HepG2 (cell line): ENCODE results near the gene LYRM2. TPM values are rescaled to one million over a fixed set of nuclear protein-coding genes. Genes with fewer than 3 reads are reported as not detected.

Experiments used
- ATAC-seq: fragments of 200-7000 bp; cut with Tn5 transposase; 3 replicates; pipeline ENCODE4 v1.9.1; 2020; ENCODE audit warnings: mild to moderate bottlenecking, moderate library complexity
- BruUV-seq: library from RNA; stranded (reverse); fragments of 400-500 nt; replicated peaks from 2 replicates; lab custom pipeline; 2021; lab: Mats Ljungman, UMichigan
- CTCF ChIA-PET: fragments of 300-600 bp; formaldehyde crosslinking; extraction: SDS; loops from one replicate; lab custom pipeline; 2021; ENCODE audit warnings: low total read pairs, inconsistent platforms, low intra/inter-chr PET ratio; lab: Yijun Ruan, JAX
- POLR2A ChIA-PET: fragments of 350-600 bp; sonication (Branson Sonifier 250); formaldehyde crosslinking; loops from one replicate; lab custom pipeline; 2020; ENCODE audit warnings: antibody characterized with exemption, inconsistent platforms; lab: Yijun Ruan, JAX
- DNase-seq: peaks from one replicate; pipeline ENCODE4 v3.0.0-alpha.2; 2015; ENCODE audit warnings: low spot score
- FAIRE-seq: peaks from 3 replicates; lab custom pipeline; 2011; peaks lifted over from hg19 to GRCh38; lab: Jason Lieb, UNC
- H2AFZ ChIP-seq: one replicate; pipeline ENCODE4 v1.6.1; 2011; ENCODE audit warnings: low read length, inconsistent platforms
- H3K27ac ChIP-seq: fragments of 300-600 bp; 3 replicates; pipeline ENCODE4 v1.8.0; 2011; ENCODE audit warnings: mixed run types, mild to moderate bottlenecking, mixed read lengths, low read length, inconsistent platforms; ENCODE audit not compliant: insufficient read depth; ENCODE audit errors: extremely low read length
- H3K27me3 ChIP-seq, 2 experiments: fragments of 200-600 bp in 1 of 2; 2 replicates in 1 of 2; 3 replicates in 1 of 2; pipeline versions ENCODE4 v1.6.0 to v1.8.0; 2011; ENCODE audit warnings: low read length in 2 of 2, mild to moderate bottlenecking in 2 of 2, moderate library complexity in 2 of 2, inconsistent platforms in 1 of 2; ENCODE audit not compliant: insufficient read depth in 2 of 2, control insufficient read depth in 1 of 2
- H3K36me3 ChIP-seq, 2 experiments: fragments of 200-600 bp in 1 of 2; replicated peaks in 1 of 2; 2 replicates in 1 of 2; 3 replicates in 1 of 2; pipeline versions ENCODE4 v1.5.1 to v1.8.0; 2011; ENCODE audit warnings: low read length in 2 of 2, inconsistent platforms in 1 of 2; ENCODE audit not compliant: insufficient read depth in 2 of 2, control insufficient read depth in 1 of 2
- H3K4me1 ChIP-seq: 2 replicates; pipeline ENCODE4 v1.5.1; 2012; ENCODE audit warnings: low read length, inconsistent platforms; ENCODE audit not compliant: insufficient read depth
- H3K4me2 ChIP-seq: 2 replicates; pipeline ENCODE4 v1.6.0; 2011; ENCODE audit warnings: low read depth, low read length, inconsistent platforms
- H3K4me3 ChIP-seq, 3 experiments: fragments of 200-600 bp in 1 of 3; sonication (generic), shearing (Covaris generic) in 1 of 3; replicated peaks in 1 of 3; 2 replicates each; pipeline ENCODE4 v1.5.1; 2011 to 2016; ENCODE audit warnings: low read length in 3 of 3, inconsistent platforms in 2 of 3, low read depth in 2 of 3, mild to moderate bottlenecking in 2 of 3, control low read depth in 1 of 3, mixed read lengths in 1 of 3; ENCODE audit not compliant: insufficient read depth in 1 of 3
- H3K79me2 ChIP-seq: one replicate; pipeline ENCODE4 v1.6.1; 2011; ENCODE audit warnings: low read length, inconsistent platforms; ENCODE audit not compliant: insufficient read depth
- H3K9ac ChIP-seq: 2 replicates; pipeline ENCODE4 v1.6.0; 2011; ENCODE audit warnings: mild to moderate bottlenecking, low read depth, low read length, inconsistent platforms; ENCODE audit not compliant: insufficient read depth
- H3K9me3 ChIP-seq: 2 replicates; pipeline ENCODE4 v1.5.1; 2012; ENCODE audit warnings: mild to moderate bottlenecking, low read length
- H4K20me1 ChIP-seq: 2 replicates; pipeline ENCODE4 v1.6.0; 2011; ENCODE audit warnings: inconsistent platforms, mild to moderate bottlenecking, low read length, moderate library complexity; ENCODE audit not compliant: insufficient read depth
- AGO2 ChIP-seq: fragments of 200-400 bp; formaldehyde crosslinking; optimal IDR thresholded peaks from 2 replicates; pipeline ENCODE3; 2017; ENCODE audit warnings: mild to moderate bottlenecking, low read depth, low read length, moderate library complexity
- ATF7 ChIP-seq, 2 experiments: fragments of 450-650 bp in 1 of 2; sonication (generic) in 1 of 2; formaldehyde crosslinking in 1 of 2; IDR thresholded peaks; 2 replicates each; pipeline versions ENCODE4 v1.4.0 to v1.6.1; 2016 to 2020; ENCODE audit warnings: antibody characterized with exemption in 1 of 2, mild to moderate bottlenecking in 1 of 2, missing genetic modification reagents in 1 of 2
- FLYWCH1 ChIP-seq: sonication (generic); formaldehyde crosslinking; IDR thresholded peaks from 2 replicates; pipeline ENCODE4 v1.8.1; 2023; ENCODE audit warnings: mild to moderate bottlenecking, missing genetic modification reagents
- HOXA7 ChIP-seq: sonication (generic); formaldehyde crosslinking; IDR thresholded peaks from 2 replicates; pipeline ENCODE4 v1.8.1; 2022; ENCODE audit warnings: mild to moderate bottlenecking, missing genetic modification reagents, moderate library complexity
- KLF12 ChIP-seq: sonication (generic); formaldehyde crosslinking; IDR thresholded peaks from 2 replicates; pipeline ENCODE4 v1.4.0; 2020; ENCODE audit warnings: missing genetic modification reagents, borderline replicate concordance
- NCOR1 ChIP-seq: fragments of 200-600 bp; sonication (generic); IDR thresholded peaks from 2 replicates; pipeline ENCODE4 v1.7.0; 2017; ENCODE audit warnings: antibody characterized with exemption, low read length, borderline replicate concordance
- NFIC ChIP-seq: IDR thresholded peaks from 2 replicates; pipeline ENCODE4 v1.6.1; 2012; ENCODE audit warnings: mild to moderate bottlenecking, low read length, inconsistent platforms
- NR2F1 ChIP-seq, 2 experiments: fragments of 450-650 bp in 1 of 2; formaldehyde crosslinking in 1 of 2; IDR thresholded peaks; 2 replicates each; pipeline versions ENCODE4 v1.5.0 to v1.6.1; 2016 to 2020; ENCODE audit warnings: mild to moderate bottlenecking in 1 of 2, missing compliant biosample characterization in 1 of 2, missing genetic modification reagents in 1 of 2, moderate library complexity in 1 of 2
- RORA ChIP-seq: sonication (generic); formaldehyde crosslinking; IDR thresholded peaks from 2 replicates; pipeline ENCODE4 v1.5.0; 2020; ENCODE audit warnings: mild to moderate bottlenecking, missing genetic modification reagents, moderate library complexity
- SIN3A ChIP-seq: IDR thresholded peaks from 2 replicates; pipeline ENCODE4 v1.6.1; 2011; ENCODE audit warnings: low read depth, mild to moderate bottlenecking, control low read depth, low read length, borderline replicate concordance
- SOX13 ChIP-seq, 3 experiments: fragments of 450-650 bp in 1 of 3; sonication (generic) in 1 of 3; formaldehyde crosslinking in 1 of 3; IDR thresholded peaks in 2 of 3; conservative IDR thresholded peaks in 1 of 3; 2 replicates each; pipeline versions ENCODE4 v1.5.0 to v1.6.1; 2016 to 2020; ENCODE audit warnings: antibody characterized with exemption in 1 of 3, mild to moderate bottlenecking in 1 of 3, missing compliant biosample characterization in 1 of 3, missing genetic modification reagents in 1 of 3, moderate library complexity in 1 of 3
- TP53 ChIP-seq: sonication (generic); formaldehyde crosslinking; conservative IDR thresholded peaks from 2 replicates; pipeline ENCODE4 v1.4.0; 2020; ENCODE audit warnings: missing genetic modification reagents
- ZNF180 ChIP-seq: sonication (generic); formaldehyde crosslinking; IDR thresholded peaks from 2 replicates; pipeline ENCODE4 v1.4.0; 2020; ENCODE audit warnings: low read depth, missing genetic modification reagents, borderline replicate concordance
- ZNF263 ChIP-seq: sonication (generic); formaldehyde crosslinking; IDR thresholded peaks from 2 replicates; pipeline ENCODE4 v1.4.0; 2020; ENCODE audit warnings: missing genetic modification reagents
- ZNF567 ChIP-seq: sonication (generic); formaldehyde crosslinking; IDR thresholded peaks from 2 replicates; pipeline ENCODE4 v1.8.1; 2023; ENCODE audit warnings: mild to moderate bottlenecking, missing genetic modification reagents, borderline replicate concordance
- ZNF703 ChIP-seq: sonication (generic); formaldehyde crosslinking; IDR thresholded peaks from 2 replicates; pipeline ENCODE4 v1.5.1; 2020; ENCODE audit warnings: missing genetic modification reagents, mild to moderate bottlenecking, moderate library complexity, borderline replicate concordance
- ZNF782 ChIP-seq: sonication (generic); formaldehyde crosslinking; IDR thresholded peaks from 2 replicates; pipeline ENCODE4 v1.4.0; 2020; ENCODE audit warnings: missing genetic modification reagents, mild to moderate bottlenecking, borderline replicate concordance
- ZSCAN12 ChIP-seq: sonication (generic); formaldehyde crosslinking; IDR thresholded peaks from 2 replicates; pipeline ENCODE4 v1.9.0; 2021; ENCODE audit warnings: mild to moderate bottlenecking, missing genetic modification reagents
- WGBS: methylation state at CpG from one replicate; pipeline ENCODE4 v1.1.6; 2017; ENCODE audit warnings: low lambda C conversion rate; 5-methylcytosine and 5-hydroxymethylcytosine counted together
- in situ Hi-C: cut with HindIII; loops from 2 replicates; pipeline ENCODE4 v1.10.0; 2017; ENCODE audit warnings: low pct_unique_long_range_greater_than_20kb; ENCODE audit not compliant: extremely low pct_ligation_motif_present
- intact Hi-C: fragments of 100-400 bp; cut with micrococcal nuclease; formaldehyde crosslinking; loops from one replicate; pipeline ENCODE4 v1.10.0; 2022; ENCODE audit not compliant: unreplicated experiment
- polyA plus RNA-seq, 8 experiments: library from polyadenylated mRNA; depleted of rRNA in 3 of 8; stranded (reverse) in 7 of 8; unstranded in 1 of 8; fragments of >200 nt; fragmentation: Illumina TruSeq in 4 of 8; extraction: Trizol in 4 of 8; gene quantifications; 2 replicates each; pipeline versions ENCODE4 v1.2.1 to v1.2.3, GENCODE V29; 2011 to 2016; ENCODE audit warnings: low read depth in 4 of 8, missing spikeins in 1 of 8, mixed read lengths in 1 of 8; ENCODE audit not compliant: insufficient read depth in 1 of 8
- total RNA-seq, 5 experiments: library from RNA; depleted of rRNA; stranded (reverse); fragments of >200 nt; fragmentation: Illumina TruSeq; extraction: Trizol; gene quantifications; 2 replicates each; pipeline ENCODE4 v1.2.3, GENCODE V29; 2016; ENCODE audit warnings: low read depth in 1 of 5
- TF ChIP-seq, protein P1 (sequence below): conservative IDR thresholded peaks from 2 replicates; pipeline ENCODE4 v1.6.1; 2018; ENCODE audit warnings: missing genetic modification reagents

LYRM2 gene
- total and polyA plus RNA-seq, 2 of the 13 experiments (the other 11 are each of a cell fraction or from before 2014, with no cell fraction given), result 17.8 to 32.6 TPM

- H3K36me3 ChIP-seq, result no peaks in the 10 kb centered on the region
- no peak overlapping the region for H3K27ac ChIP-seq
- no peaks in the 10 kb centered on the region for H3K4me1 ChIP-seq
- no peaks in the 10 kb centered on the region for H3K79me2 ChIP-seq
- TF ChIP-seq HOXA7 (CRISPR knock-in tag), result no peak
- in situ Hi-C loops (no loop called here), intact Hi-C loops (no loop called here)
- POLR2A ChIA-PET, result no interaction called here
- no peak overlapping the region for H3K9ac ChIP-seq
- no TSS peak for BruUV-seq
- H3K27me3 ChIP-seq, result no peaks in the 10 kb centered on the region
- H3K4me2 ChIP-seq, result no peak overlapping the region
- no peak for FAIRE-seq
- no peak for DNase-seq
- no peak overlapping the region for H3K4me3 ChIP-seq
- H2AFZ ChIP-seq, result no peak overlapping the region
- ATAC-seq, result no peak
- H4K20me1 ChIP-seq, result no peaks in the 10 kb centered on the region
- 18% methylated on average over 2 of the region's 3 CpGs for whole genome bisulfite sequencing
- CTCF ChIA-PET, result no interaction called here
- no peaks in the 10 kb centered on the region for H3K9me3 ChIP-seq
Measured at GRCh38 chr6:89555806-89556205, 82.7 kb downstream of the LYRM2 start.

- H3K9me3 ChIP-seq, result no peaks in the 10 kb centered on the region
- no peak overlapping the region for H3K4me2 ChIP-seq
- FAIRE-seq (no peak), ATAC-seq (no peak), DNase-seq (no peak)
- CTCF ChIA-PET, result no interaction called here
- no peaks in the 10 kb centered on the region for H3K36me3 ChIP-seq
- no peaks in the 10 kb centered on the region for H3K27me3 ChIP-seq
- no peaks in the 10 kb centered on the region for H3K4me1 ChIP-seq
- no peak overlapping the region for H3K27ac ChIP-seq
- POLR2A ChIA-PET, result no interaction called here
- no peaks in the 10 kb centered on the region for H4K20me1 ChIP-seq
- H3K79me2 ChIP-seq, result no peaks in the 10 kb centered on the region
- intact Hi-C loops (no loop called here), in situ Hi-C loops (no loop called here)
- no peak overlapping the region for H3K9ac ChIP-seq
- 52% methylated on average over 4 of the region's 4 CpGs for WGBS
- H3K4me3 ChIP-seq, result no peak overlapping the region
- BruUV-seq, result no TSS peak
- H2AFZ ChIP-seq, result no peak overlapping the region
- TF ChIP-seq ZSCAN12 (CRISPR knock-in tag) (no peak), ZNF567 (no peak), ZNF180 (CRISPR knock-in tag) (no peak), NR2F1 (CRISPR knock-in tag; IDR thresholded peaks at IDR 0.05) (no peak), ATF7 (IDR thresholded peaks at IDR 0.05) (no peak), ATF7 (CRISPR knock-in tag; IDR thresholded peaks at IDR 0.05) (no peak), AGO2 (no peak), SOX13 (IDR thresholded peaks at IDR 0.05) (no peak), SOX13 (CRISPR knock-in tag; conservative IDR thresholded peaks at IDR 0.05 in 1 of 2, IDR thresholded peaks at IDR 0.05 in 1 of 2) (no peak), ZNF263 (CRISPR knock-in tag) (no peak), KLF12 (CRISPR knock-in tag) (no peak), SIN3A (no peak), ZNF782 (CRISPR knock-in tag) (no peak), NCOR1 (no peak), NFIC (no peak), ZNF703 (CRISPR knock-in tag) (no peak), FLYWCH1 (CRISPR knock-in tag) (no peak), TP53 (CRISPR knock-in tag) (no peak), RORA (CRISPR knock-in tag) (no peak)
- TF ChIP-seq, protein P1, sequence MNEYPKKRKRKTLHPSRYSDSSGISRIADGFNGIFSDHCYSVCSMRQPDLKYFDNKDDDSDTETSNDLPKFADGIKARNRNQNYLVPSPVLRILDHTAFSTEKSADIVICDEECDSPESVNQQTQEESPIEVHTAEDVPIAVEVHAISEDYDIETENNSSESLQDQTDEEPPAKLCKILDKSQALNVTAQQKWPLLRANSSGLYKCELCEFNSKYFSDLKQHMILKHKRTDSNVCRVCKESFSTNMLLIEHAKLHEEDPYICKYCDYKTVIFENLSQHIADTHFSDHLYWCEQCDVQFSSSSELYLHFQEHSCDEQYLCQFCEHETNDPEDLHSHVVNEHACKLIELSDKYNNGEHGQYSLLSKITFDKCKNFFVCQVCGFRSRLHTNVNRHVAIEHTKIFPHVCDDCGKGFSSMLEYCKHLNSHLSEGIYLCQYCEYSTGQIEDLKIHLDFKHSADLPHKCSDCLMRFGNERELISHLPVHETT (CRISPR knock-in tag), result no peak
Measured at GRCh38 chr6:89555031-89555430, 83.5 kb downstream of the LYRM2 start.
